Mucosa of stomach (tissue), 1 donor: Measurements from ENCODE around the gene CDC26.
"Not testable (repeated sequence)": the region's sequence is repeated elsewhere in the genome, so short reads cannot be mapped to it uniquely, and the experiment has no call there.

Experiments
- H3K27me3 ChIP-seq: one replicate; pipeline ENCODE4 v1.7.0; 2013; ENCODE audit warnings: mild to moderate bottlenecking, low read length; ENCODE audit not compliant: control insufficient read depth, insufficient read depth
- H3K36me3 ChIP-seq: one replicate; pipeline ENCODE4 v1.7.0; 2013; ENCODE audit warnings: low read length; ENCODE audit not compliant: control insufficient read depth, insufficient read depth
- H3K4me1 ChIP-seq: one replicate; pipeline ENCODE4 v1.7.0; 2013; ENCODE audit warnings: mild to moderate bottlenecking, low read length; ENCODE audit not compliant: control insufficient read depth, insufficient read depth
- H3K4me3 ChIP-seq: one replicate; pipeline ENCODE4 v1.7.0; 2013; ENCODE audit warnings: low read length
- H3K9ac ChIP-seq: one replicate; pipeline ENCODE4 v1.7.0; 2013; ENCODE audit warnings: mild to moderate bottlenecking, low read length, moderate library complexity
- H3K9me3 ChIP-seq: one replicate; pipeline ENCODE4 v1.7.0; 2013; ENCODE audit warnings: mild to moderate bottlenecking, low read length, moderate library complexity; ENCODE audit not compliant: control insufficient read depth
- donor health status: Pancreatic carcinoma.

CDC26 gene

GRCh38 chr9:113306566-113306965 is 31.2 kb upstream of the CDC26 start:
- H3K9me3 ChIP-seq, result no peaks in the 10 kb centered on the region
- no peaks in the 10 kb centered on the region for H3K36me3 ChIP-seq
- H3K27me3 ChIP-seq, result no peaks in the 10 kb centered on the region
- H3K4me1 ChIP-seq, result peaks cover 15% of the 10 kb centered on the region
- no peak overlapping the region for H3K9ac ChIP-seq
- H3K4me3 ChIP-seq, result no peak overlapping the region

GRCh38 chr9:113302792-113303418 is 27.5 kb upstream of the CDC26 start, which contains the start of gene RNF183:
RNF183 (minus strand) TSS chr9:113303376; CDS start chr9:113298184, 5,192 bp downstream.
- Histone ChIP-seq H3K9ac (peak within 1 kb of the TSS; percentile 31), H3K9me3 (no peaks in the 10 kb centered on the region), H3K36me3 (no peaks in the 10 kb centered on the region), H3K4me3 (no peak within 1 kb of the TSS), H3K4me1 (peaks cover 28% of the 10 kb centered on the region), H3K27me3 (no peaks in the 10 kb centered on the region)

- Histone ChIP-seq H3K36me3 (no peaks in the 10 kb centered on the region), H3K4me3 (no peak overlapping the region), H3K9me3 (no peaks in the 10 kb centered on the region), H3K27me3 (no peaks in the 10 kb centered on the region), H3K9ac (no peak overlapping the region), H3K4me1 (peaks cover 28% of the 10 kb centered on the region)
These were observed 26.2 kb upstream of the CDC26 start for GRCh38 chr9:113301548-113301947.

- Histone ChIP-seq H3K27me3 (no peaks in the 10 kb centered on the region), H3K4me3 (no peak overlapping the region), H3K9me3 (no peaks in the 10 kb centered on the region), H3K36me3 (no peaks in the 10 kb centered on the region), H3K4me1 (peaks cover 28% of the 10 kb centered on the region), H3K9ac (peak overlapping the region; percentile 48)
These were observed 24.5 kb upstream of the CDC26 start for GRCh38 chr9:113299800-113300292.

GRCh38 chr9:113298924-113299770 is 23.8 kb upstream of the CDC26 start:
- Histone ChIP-seq H3K9ac (peak overlapping the region; percentile 48), H3K4me3 (no peak overlapping the region), H3K27me3 (no peaks in the 10 kb centered on the region), H3K36me3 (no peaks in the 10 kb centered on the region), H3K4me1 (peaks cover 28% of the 10 kb centered on the region), H3K9me3 (no peaks in the 10 kb centered on the region)

- Histone ChIP-seq H3K36me3 (no peaks in the 10 kb centered on the region), H3K9me3 (no peaks in the 10 kb centered on the region), H3K27me3 (no peaks in the 10 kb centered on the region), H3K4me3 (no peak overlapping the region), H3K4me1 (peaks cover 26% of the 10 kb centered on the region), H3K9ac (no peak overlapping the region)
These were observed 22.9 kb upstream of the CDC26 start for GRCh38 chr9:113298311-113298710.

GRCh38 chr9:113296796-113297558 is 21.6 kb upstream of the CDC26 start:
- no peak overlapping the region for H3K9ac ChIP-seq
- no peaks in the 10 kb centered on the region for H3K36me3 ChIP-seq
- no peak overlapping the region for H3K4me3 ChIP-seq
- H3K27me3 ChIP-seq, result no peaks in the 10 kb centered on the region
- no peaks in the 10 kb centered on the region for H3K9me3 ChIP-seq
- peaks cover 13% of the 10 kb centered on the region for H3K4me1 ChIP-seq

GRCh38 chr9:113296247-113296646 is 20.9 kb upstream of the CDC26 start:
- not testable (repeated sequence) for H3K9ac ChIP-seq, H3K27me3 ChIP-seq, H3K4me3 ChIP-seq, H3K9me3 ChIP-seq, H3K36me3 ChIP-seq
- H3K4me1 ChIP-seq, result peaks cover 13% of the 10 kb centered on the region

GRCh38 chr9:113293285-113293878 is 18.0 kb upstream of the CDC26 start:
- H3K9me3 ChIP-seq, result no peaks in the 10 kb centered on the region
- no peaks in the 10 kb centered on the region for H3K4me1 ChIP-seq
- peaks cover 7% of the 10 kb centered on the region for H3K36me3 ChIP-seq
- no peak overlapping the region for H3K4me3 ChIP-seq
- no peak overlapping the region for H3K9ac ChIP-seq
- no peaks in the 10 kb centered on the region for H3K27me3 ChIP-seq

GRCh38 chr9:113290052-113290607 is 14.8 kb upstream of the CDC26 start:
- Histone ChIP-seq H3K9ac (no peak overlapping the region), H3K9me3 (no peaks in the 10 kb centered on the region), H3K36me3 (peaks cover 7% of the 10 kb centered on the region), H3K4me1 (no peaks in the 10 kb centered on the region), H3K27me3 (no peaks in the 10 kb centered on the region), H3K4me3 (no peak overlapping the region)

GRCh38 chr9:113289091-113289490 is 13.7 kb upstream of the CDC26 start:
- H3K36me3 ChIP-seq, result peaks cover 7% of the 10 kb centered on the region
- H3K4me3 ChIP-seq, result no peak overlapping the region
- no peaks in the 10 kb centered on the region for H3K9me3 ChIP-seq
- H3K4me1 ChIP-seq, result no peaks in the 10 kb centered on the region
- no peak overlapping the region for H3K9ac ChIP-seq
- H3K27me3 ChIP-seq, result no peaks in the 10 kb centered on the region
